ENCODE measurements around the gene FUOM.

FUOM gene

GRCh38 chr10:133366751-133367150, 8.9 kb upstream of the FUOM start:
- no peak for DNase-seq (ENCODE audit: low spot score)

GRCh38 chr10:133366130-133366478, 8.3 kb upstream of the FUOM start:
- DNase-seq (ENCODE audit: low spot score): no peak

GRCh38 chr10:133365461-133366129, 7.8 kb upstream of the FUOM start:
- no peak for DNase-seq (ENCODE audit: low spot score)

- no peak for DNase-seq (ENCODE audit: low spot score)
These were observed 7.0 kb upstream of the FUOM start for GRCh38 chr10:133364645-133365431.

- DNase-seq (ENCODE audit: low spot score): no peak
These were observed 5.0 kb upstream of the FUOM start for GRCh38 chr10:133362846-133363245.

- DNase-seq (ENCODE audit: low spot score): no peak
These were observed 4.1 kb upstream of the FUOM start for GRCh38 chr10:133361773-133362441.

GRCh38 chr10:133361227-133361626, 3.4 kb upstream of the FUOM start:
- no peak for DNase-seq (ENCODE audit: low spot score)

- no peak for DNase-seq (ENCODE audit: low spot score)
These were observed 2.3 kb upstream of the FUOM start for GRCh38 chr10:133359972-133360610.

GRCh38 chr10:133359554-133359971, 1.7 kb upstream of the FUOM start:
- no peak for DNase-seq (ENCODE audit: low spot score)

DNA sequence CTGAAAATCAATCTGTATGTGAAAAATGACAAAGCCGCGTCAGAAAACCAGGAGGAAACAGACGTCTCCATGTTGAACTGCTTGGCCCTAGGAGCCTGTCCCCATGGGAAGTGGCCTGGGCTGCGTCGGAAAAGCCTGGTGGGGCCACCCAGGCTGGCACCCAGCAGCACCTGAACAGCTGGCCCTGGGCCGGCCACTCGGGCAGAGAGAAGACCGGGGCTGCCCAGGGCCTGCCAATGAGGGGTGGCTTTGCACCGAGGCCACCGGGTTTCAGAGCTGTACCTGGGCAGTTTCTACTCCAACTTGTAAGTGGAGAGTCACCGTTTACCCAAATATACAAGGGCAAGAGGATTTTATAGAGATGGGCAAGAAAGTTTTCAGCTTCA, 1.1 kb upstream of the FUOM start:
- no peak for DNase-seq (ENCODE audit: low spot score)

GRCh38 chr10:133358162-133358924, 524 bp upstream of the FUOM start:
- no peak for DNase-seq (ENCODE audit: low spot score)

DNA sequence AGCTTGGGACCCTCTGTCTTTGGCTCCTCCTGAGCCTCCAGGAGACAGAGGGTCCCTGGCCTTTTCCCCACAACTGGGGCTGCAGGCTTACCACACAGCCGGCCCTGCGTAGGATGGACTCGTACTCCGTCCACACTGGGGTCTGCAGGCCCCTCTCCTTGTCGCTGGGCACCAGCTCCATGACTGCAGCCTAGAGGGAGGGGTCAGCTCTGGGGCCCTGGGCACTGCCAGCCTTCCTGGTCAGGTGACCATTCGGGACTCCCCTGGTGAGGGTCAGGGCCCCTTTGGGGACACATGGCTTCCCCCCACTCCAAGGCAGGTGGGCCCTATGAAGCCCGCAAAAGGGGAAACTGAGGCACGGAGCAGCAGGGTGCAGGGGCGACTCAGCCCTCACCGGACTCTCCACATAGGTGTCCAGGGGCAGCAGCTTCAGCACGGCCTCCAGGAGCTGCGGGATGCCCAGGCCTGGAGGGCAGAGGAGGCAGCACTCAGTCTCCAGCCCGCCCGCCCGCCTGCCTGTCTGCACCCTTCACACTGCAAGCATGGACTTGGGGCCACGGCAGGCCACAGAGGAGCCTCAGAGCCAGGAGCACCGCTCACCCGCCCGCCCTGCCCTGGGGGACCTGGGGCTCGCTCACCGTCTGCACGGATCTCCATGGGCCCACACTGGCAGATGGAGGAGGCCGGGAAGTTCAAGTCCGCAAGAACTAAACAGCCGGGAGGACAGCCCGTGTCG, 1.1 kb downstream of the FUOM start:
- no peak for DNase-seq (ENCODE audit: low spot score)

GRCh38 chr10:133355991-133356390, 1.8 kb downstream of the FUOM start:
- DNase-seq (ENCODE audit: low spot score): no peak

DNA sequence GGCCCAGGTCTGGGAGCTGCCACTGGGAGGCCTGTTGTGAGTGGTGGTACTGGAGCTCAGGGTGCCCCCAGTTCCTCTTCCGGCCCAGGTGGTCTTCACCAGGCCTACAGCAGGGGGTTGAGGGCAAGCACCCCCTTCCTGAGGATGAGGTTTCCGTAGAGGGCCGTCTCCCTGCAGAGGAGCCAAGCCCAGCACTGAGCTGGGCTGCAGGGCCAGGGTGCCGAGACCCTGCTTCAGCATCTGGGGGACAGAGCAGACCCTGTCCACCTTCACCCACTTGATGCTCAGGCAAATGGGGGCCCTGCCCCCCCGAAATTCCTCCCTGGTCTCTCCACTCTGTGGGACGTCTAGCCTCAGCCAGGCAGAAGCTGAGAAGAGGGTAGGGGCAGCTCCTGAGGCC, 2.6 kb downstream of the FUOM start:
- DNase-seq (ENCODE audit: low spot score): no peak

DNA sequence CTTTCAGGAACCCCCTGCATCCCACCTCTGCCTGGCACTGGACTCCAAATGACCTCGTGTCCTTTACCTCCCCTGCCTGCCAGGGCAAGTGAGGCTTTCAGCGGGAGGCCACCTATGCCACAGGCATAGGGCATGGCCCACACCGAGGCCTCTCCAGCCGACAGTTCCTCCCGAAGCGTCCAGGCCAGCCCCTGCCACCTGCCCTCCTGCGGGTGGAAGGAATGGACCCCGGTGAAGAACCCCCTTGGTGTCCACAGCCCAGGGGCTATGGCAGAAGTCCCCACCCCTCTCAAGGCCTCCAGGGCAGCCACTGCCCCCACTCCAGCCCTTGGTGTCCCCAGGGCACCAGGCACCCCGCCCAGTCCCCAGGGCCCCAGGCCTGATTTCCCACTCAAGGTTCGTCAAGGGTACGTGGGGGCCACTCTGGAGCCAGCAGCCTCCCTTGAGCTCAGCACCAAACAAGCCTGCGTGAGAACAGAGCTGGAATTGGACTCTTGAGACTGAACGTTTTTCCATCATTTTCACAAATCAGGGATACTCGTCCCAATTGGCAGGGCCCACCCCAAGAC, 3.1 kb downstream of the FUOM start:
- DNase-seq (ENCODE audit: low spot score): no peak

- DNase-seq (ENCODE audit: low spot score): no peak
These were observed 3.7 kb downstream of the FUOM start for GRCh38 chr10:133353988-133354605.

GRCh38 chr10:133353202-133353959, 4.4 kb downstream of the FUOM start:
- DNase-seq (ENCODE audit: low spot score): no peak

GRCh38 chr10:133351408-133352318, 6.2 kb downstream of the FUOM start:
- no peak for DNase-seq (ENCODE audit: low spot score)

DNA sequence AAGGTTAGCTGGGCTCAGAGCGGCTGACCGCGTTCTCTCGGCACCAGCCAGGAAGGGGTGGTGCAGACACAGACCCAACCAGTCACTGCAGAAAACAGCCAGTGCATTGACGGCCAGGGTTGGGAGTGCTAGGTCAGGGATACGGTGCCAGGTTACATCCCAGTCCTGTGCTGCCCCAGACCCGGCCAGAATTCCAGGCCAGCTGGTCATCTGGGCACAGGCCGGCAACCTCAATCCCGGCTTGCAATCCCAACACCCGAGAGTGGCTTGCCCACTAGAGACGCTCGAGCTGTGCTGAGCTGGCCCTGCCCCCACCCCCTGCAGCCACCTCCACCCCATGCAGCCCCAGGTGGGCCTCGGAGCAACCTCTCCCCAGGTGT, 6.9 kb downstream of the FUOM start:
- no peak for DNase-seq (ENCODE audit: low spot score)
